Mammary epithelial cell (primary cell): Measurements from ENCODE around the gene VTI1B.

Experiments
- EZH2 ChIP-seq: IDR thresholded peaks from 2 replicates; pipeline ENCODE4 v1.6.1; 2012; ENCODE audit warnings: low read length, inconsistent platforms, borderline replicate concordance
- TF ChIP-seq, protein P1 (sequence below), 2 donors: IDR thresholded peaks in 1 of 2; conservative IDR thresholded peaks in 1 of 2; 2 replicates each; pipeline ENCODE4 v1.5.1; 2011 to 2012; ENCODE audit warnings: inconsistent platforms in 2 of 2, low read length in 2 of 2, mild to moderate bottlenecking in 2 of 2, control low read depth in 1 of 2, low read depth in 1 of 2; ENCODE audit not compliant: insufficient read depth in 1 of 2; ENCODE audit errors: extremely low read depth in 1 of 2

DNA sequence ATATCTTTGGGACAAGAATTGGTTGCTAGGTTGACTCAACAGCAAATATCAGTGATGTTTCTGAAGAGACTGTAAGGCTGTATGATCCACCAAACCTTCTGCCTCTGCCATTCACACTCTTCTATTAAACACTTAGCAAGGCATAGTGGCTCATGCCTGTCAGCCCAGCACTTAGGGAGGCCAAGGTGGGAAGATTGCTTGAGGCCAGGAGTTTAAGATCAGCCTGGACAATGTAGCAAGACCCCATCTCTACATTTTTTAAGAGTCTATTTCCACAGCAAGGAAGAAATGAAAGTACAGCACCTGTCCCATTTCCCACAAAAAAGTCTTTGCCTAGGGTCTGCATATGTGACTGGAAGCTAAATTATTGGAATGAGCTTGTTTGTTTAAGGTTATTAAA lies 46.9 kb downstream of the VTI1B start:
- TF ChIP-seq EZH2: no peak
- TF ChIP-seq, protein P1, sequence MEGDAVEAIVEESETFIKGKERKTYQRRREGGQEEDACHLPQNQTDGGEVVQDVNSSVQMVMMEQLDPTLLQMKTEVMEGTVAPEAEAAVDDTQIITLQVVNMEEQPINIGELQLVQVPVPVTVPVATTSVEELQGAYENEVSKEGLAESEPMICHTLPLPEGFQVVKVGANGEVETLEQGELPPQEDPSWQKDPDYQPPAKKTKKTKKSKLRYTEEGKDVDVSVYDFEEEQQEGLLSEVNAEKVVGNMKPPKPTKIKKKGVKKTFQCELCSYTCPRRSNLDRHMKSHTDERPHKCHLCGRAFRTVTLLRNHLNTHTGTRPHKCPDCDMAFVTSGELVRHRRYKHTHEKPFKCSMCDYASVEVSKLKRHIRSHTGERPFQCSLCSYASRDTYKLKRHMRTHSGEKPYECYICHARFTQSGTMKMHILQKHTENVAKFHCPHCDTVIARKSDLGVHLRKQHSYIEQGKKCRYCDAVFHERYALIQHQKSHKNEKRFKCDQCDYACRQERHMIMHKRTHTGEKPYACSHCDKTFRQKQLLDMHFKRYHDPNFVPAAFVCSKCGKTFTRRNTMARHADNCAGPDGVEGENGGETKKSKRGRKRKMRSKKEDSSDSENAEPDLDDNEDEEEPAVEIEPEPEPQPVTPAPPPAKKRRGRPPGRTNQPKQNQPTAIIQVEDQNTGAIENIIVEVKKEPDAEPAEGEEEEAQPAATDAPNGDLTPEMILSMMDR (conservative IDR thresholded peaks at IDR 0.05 in 1 of 2, IDR thresholded peaks at IDR 0.05 in 1 of 2; ENCODE audit: extremely low read depth in 1 of 2, insufficient read depth in 1 of 2, low read depth in 1 of 2, low read length in 2 of 2): no peak
